Central memory CD8-positive, alpha-beta T cell (primary cell): ENCODE results near the gene TMCO4.
"Not testable (repeated sequence)": the region's sequence is repeated elsewhere in the genome, so short reads cannot be mapped to it uniquely, and the experiment has no call there.

Source experiments
- ATAC-seq: fragments of 150-1000 bp; cut with Tn5 transposase; replicated peaks from 2 replicates; pipeline ENCODE4 v1.10.0; 2022; ENCODE audit warnings: mild to moderate bottlenecking, moderate FRiP score, moderate number of reproducible peaks; ENCODE audit not compliant: poor library complexity, severe bottlenecking; ENCODE audit errors: extremely low read depth
- DNase-seq, 2 donors: peaks; one replicate each; pipeline ENCODE4 v3.0.0; 2021; ENCODE audit warnings: low spot score in 2 of 2
- H3K27ac Mint-ChIP-seq: one replicate; pipeline ENCODE4 v1.8.0; 2022; ENCODE audit warnings: low read depth, mild to moderate bottlenecking, moderate library complexity, mixed read lengths
- H3K27me3 Mint-ChIP-seq: one replicate; pipeline ENCODE4 v1.8.0; 2022; ENCODE audit warnings: mixed read lengths
- H3K36me3 Mint-ChIP-seq: one replicate; pipeline ENCODE4 v1.8.0; 2022; ENCODE audit warnings: mild to moderate bottlenecking, moderate library complexity, mixed read lengths; ENCODE audit not compliant: insufficient read depth
- H3K4me1 Mint-ChIP-seq: one replicate; pipeline ENCODE4 v1.8.0; 2022; ENCODE audit warnings: mixed read lengths
- H3K4me3 Mint-ChIP-seq: one replicate; pipeline ENCODE4 v1.8.0; 2022; ENCODE audit warnings: mild to moderate bottlenecking, moderate library complexity, mixed read lengths
- H3K9me3 Mint-ChIP-seq: one replicate; pipeline ENCODE4 v1.8.0; 2022; ENCODE audit warnings: mixed read lengths

TMCO4 gene

GRCh38 chr1:19809044-19809750, 9.5 kb upstream of the TMCO4 start:
- ATAC-seq (no peak), DNase-seq (no peak)
- Mint-ChIP-seq H3K36me3 (no peaks in the 10 kb centered on the region), H3K9me3 (no peaks in the 10 kb centered on the region), H3K4me3 (no peak overlapping the region), H3K27ac (no peak overlapping the region), H3K27me3 (peaks cover 15% of the 10 kb centered on the region), H3K4me1 (no peaks in the 10 kb centered on the region)

GRCh38 chr1:19808351-19808750, 8.6 kb upstream of the TMCO4 start:
- no peak overlapping the region for H3K4me3 Mint-ChIP-seq
- DNase-seq = no peak
- H3K4me1 Mint-ChIP-seq = no peaks in the 10 kb centered on the region
- H3K27ac Mint-ChIP-seq = no peak overlapping the region
- no peaks in the 10 kb centered on the region for H3K36me3 Mint-ChIP-seq
- H3K27me3 Mint-ChIP-seq = peaks cover 10% of the 10 kb centered on the region
- H3K9me3 Mint-ChIP-seq = no peaks in the 10 kb centered on the region
- no peak for ATAC-seq

GRCh38 chr1:19804831-19805251, 5.1 kb upstream of the TMCO4 start:
- Mint-ChIP-seq H3K27me3 (peaks cover 10% of the 10 kb centered on the region), H3K36me3 (peaks cover 4% of the 10 kb centered on the region), H3K9me3 (no peaks in the 10 kb centered on the region), H3K27ac (no peak overlapping the region), H3K4me3 (no peak overlapping the region), H3K4me1 (peaks cover 17% of the 10 kb centered on the region)
- DNase-seq (no peak), ATAC-seq (no peak)

GRCh38 chr1:19802269-19802668, 2.6 kb upstream of the TMCO4 start:
- peaks cover 27% of the 10 kb centered on the region for H3K4me1 Mint-ChIP-seq
- peaks cover 6% of the 10 kb centered on the region for H3K36me3 Mint-ChIP-seq
- DNase-seq (no peak), ATAC-seq (no peak)
- peaks cover 10% of the 10 kb centered on the region for H3K27me3 Mint-ChIP-seq
- no peak overlapping the region for H3K27ac Mint-ChIP-seq
- H3K4me3 Mint-ChIP-seq = no peak overlapping the region
- no peaks in the 10 kb centered on the region for H3K9me3 Mint-ChIP-seq

GRCh38 chr1:19800076-19800804, 524 bp upstream of the TMCO4 start:
- DNase-seq = peak; percentile 19 to 22
- H3K4me3 Mint-ChIP-seq = peak overlapping the region; percentile 91
- H3K27ac Mint-ChIP-seq = peak overlapping the region; percentile 94
- H3K27me3 Mint-ChIP-seq = peaks cover 6% of the 10 kb centered on the region
- H3K9me3 Mint-ChIP-seq = no peaks in the 10 kb centered on the region
- peaks cover 6% of the 10 kb centered on the region for H3K36me3 Mint-ChIP-seq
- peaks cover 27% of the 10 kb centered on the region for H3K4me1 Mint-ChIP-seq
- peak; percentile 68 for ATAC-seq

- DNase-seq = no peak
- Mint-ChIP-seq H3K36me3 (peaks cover 9% of the 10 kb centered on the region), H3K27me3 (no peaks in the 10 kb centered on the region), H3K27ac (peak overlapping the region; percentile 94), H3K4me3 (peak overlapping the region; percentile 91), H3K4me1 (peaks cover 40% of the 10 kb centered on the region), H3K9me3 (no peaks in the 10 kb centered on the region)
- no peak for ATAC-seq
These were observed 1.1 kb downstream of the TMCO4 start for GRCh38 chr1:19798486-19799229.

- Mint-ChIP-seq H3K9me3 (no peaks in the 10 kb centered on the region), H3K4me1 (peaks cover 47% of the 10 kb centered on the region), H3K27me3 (no peaks in the 10 kb centered on the region), H3K4me3 (peak overlapping the region; percentile 54), H3K36me3 (peaks cover 9% of the 10 kb centered on the region), H3K27ac (peak overlapping the region; percentile 1)
- DNase-seq (no peak), ATAC-seq (no peak)
These were observed 1.9 kb downstream of the TMCO4 start for GRCh38 chr1:19797827-19798226.

- Mint-ChIP-seq H3K27ac (no peak overlapping the region), H3K36me3 (peaks cover 5% of the 10 kb centered on the region), H3K4me3 (no peak overlapping the region), H3K9me3 (no peaks in the 10 kb centered on the region), H3K27me3 (no peaks in the 10 kb centered on the region), H3K4me1 (peaks cover 40% of the 10 kb centered on the region)
- ATAC-seq (no peak), DNase-seq (no peak)
These were observed 5.1 kb downstream of the TMCO4 start for GRCh38 chr1:19794583-19794982.

GRCh38 chr1:19793360-19794046, 6.2 kb downstream of the TMCO4 start:
- peaks cover 32% of the 10 kb centered on the region for H3K4me1 Mint-ChIP-seq
- no peaks in the 10 kb centered on the region for H3K9me3 Mint-ChIP-seq
- H3K36me3 Mint-ChIP-seq = peaks cover 3% of the 10 kb centered on the region
- ATAC-seq = no peak
- no peak for DNase-seq
- no peaks in the 10 kb centered on the region for H3K27me3 Mint-ChIP-seq
- H3K27ac Mint-ChIP-seq = peak overlapping the region; percentile 20
- no peak overlapping the region for H3K4me3 Mint-ChIP-seq

GRCh38 chr1:19792237-19793002, 7.3 kb downstream of the TMCO4 start:
- H3K27me3 Mint-ChIP-seq = no peaks in the 10 kb centered on the region
- H3K4me1 Mint-ChIP-seq = peaks cover 30% of the 10 kb centered on the region
- H3K36me3 Mint-ChIP-seq = peaks cover 4% of the 10 kb centered on the region
- no peak overlapping the region for H3K4me3 Mint-ChIP-seq
- no peaks in the 10 kb centered on the region for H3K9me3 Mint-ChIP-seq
- H3K27ac Mint-ChIP-seq = no peak overlapping the region
- DNase-seq (no peak), ATAC-seq (no peak)

- H3K4me3 Mint-ChIP-seq, DNase-seq, ATAC-seq, H3K9me3 Mint-ChIP-seq, H3K27me3 Mint-ChIP-seq, H3K36me3 Mint-ChIP-seq, H3K27ac Mint-ChIP-seq: not testable (repeated sequence)
- peaks cover 36% of the 10 kb centered on the region for H3K4me1 Mint-ChIP-seq
These were observed 9.4 kb downstream of the TMCO4 start for GRCh38 chr1:19790061-19790975.
